Right lobe of liver (tissue), 4 donors: Measurements from ENCODE around the gene EHF.

Source experiments
- POLR2A ChIP-seq: fragments of 450-650 bp; IDR thresholded peaks from one replicate; pipeline ENCODE4 v1.6.1; 2017; ENCODE audit warnings: antibody characterized with exemption, mild to moderate bottlenecking
- TF ChIP-seq, protein P1 (sequence below), 4 donors: fragments of 200-600 bp in 3 of 4; fragments of 450-650 bp in 1 of 4; IDR thresholded peaks; one replicate each; pipeline versions ENCODE4 v1.5.1 to v1.8.0; 2016 to 2022; ENCODE audit warnings: antibody characterized with exemption in 4 of 4, mild to moderate bottlenecking in 2 of 4
- donor health status: DM: no; HTN: no; CAD: no.
- donor health status: DM: no; HTN: no; CAD: no.
- donor health status: DM: no; HTN: yes; CAD: no.

DNA sequence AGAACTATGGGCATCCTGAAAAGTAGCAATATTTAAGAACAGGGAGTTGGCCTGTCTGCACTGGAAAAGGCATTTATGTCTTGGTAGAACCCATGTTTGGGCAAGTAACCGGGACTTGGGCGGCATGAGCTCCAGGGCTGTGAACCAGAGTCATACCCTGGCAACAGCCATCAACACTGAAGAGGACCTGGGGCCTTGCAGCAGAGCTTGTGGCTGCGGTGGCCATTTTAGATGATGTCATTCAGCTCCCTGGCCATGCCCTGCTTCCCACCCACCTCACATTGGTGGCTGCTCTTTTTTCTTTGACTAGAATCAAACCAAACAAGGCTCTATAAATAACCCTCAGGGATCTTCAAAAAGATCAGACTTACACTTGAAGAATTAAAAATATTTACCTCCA, 26.6 kb downstream of the EHF start:
- TF ChIP-seq, protein P1, sequence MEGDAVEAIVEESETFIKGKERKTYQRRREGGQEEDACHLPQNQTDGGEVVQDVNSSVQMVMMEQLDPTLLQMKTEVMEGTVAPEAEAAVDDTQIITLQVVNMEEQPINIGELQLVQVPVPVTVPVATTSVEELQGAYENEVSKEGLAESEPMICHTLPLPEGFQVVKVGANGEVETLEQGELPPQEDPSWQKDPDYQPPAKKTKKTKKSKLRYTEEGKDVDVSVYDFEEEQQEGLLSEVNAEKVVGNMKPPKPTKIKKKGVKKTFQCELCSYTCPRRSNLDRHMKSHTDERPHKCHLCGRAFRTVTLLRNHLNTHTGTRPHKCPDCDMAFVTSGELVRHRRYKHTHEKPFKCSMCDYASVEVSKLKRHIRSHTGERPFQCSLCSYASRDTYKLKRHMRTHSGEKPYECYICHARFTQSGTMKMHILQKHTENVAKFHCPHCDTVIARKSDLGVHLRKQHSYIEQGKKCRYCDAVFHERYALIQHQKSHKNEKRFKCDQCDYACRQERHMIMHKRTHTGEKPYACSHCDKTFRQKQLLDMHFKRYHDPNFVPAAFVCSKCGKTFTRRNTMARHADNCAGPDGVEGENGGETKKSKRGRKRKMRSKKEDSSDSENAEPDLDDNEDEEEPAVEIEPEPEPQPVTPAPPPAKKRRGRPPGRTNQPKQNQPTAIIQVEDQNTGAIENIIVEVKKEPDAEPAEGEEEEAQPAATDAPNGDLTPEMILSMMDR (IDR thresholded peaks at IDR 0.05), result no peak
- no peak for TF ChIP-seq POLR2A
